GM23338 (cell line): Measurements from ENCODE around the gene DNAH9. TPM values are rescaled to one million over a fixed set of nuclear protein-coding genes. Genes with fewer than 3 reads are reported as not detected.

Source experiments
- ATAC-seq: fragments of 200-7000 bp; cut with Tn5 transposase; 3 replicates; pipeline ENCODE4 v1.9.1; 2020
- DNase-seq: peaks from one replicate; pipeline ENCODE4 v3.0.0-alpha.2; 2015; ENCODE audit warnings: low spot score
- H2AFZ ChIP-seq: fragments of 200-600 bp; sonication (generic); 2 replicates; pipeline ENCODE4 v1.8.0; 2016; ENCODE audit warnings: antibody characterized with exemption, mild to moderate bottlenecking, moderate library complexity
- H3F3A ChIP-seq: fragments of 200-600 bp; sonication (generic); replicated peaks from 2 replicates; pipeline ENCODE4 v1.8.0; 2017; ENCODE audit warnings: antibody characterized with exemption, mixed run types, low read depth
- H3K27ac ChIP-seq: fragments of 200-600 bp; sonication (generic); 2 replicates; pipeline ENCODE4 v1.6.1; 2016; ENCODE audit warnings: low read depth
- H3K27me3 ChIP-seq: fragments of 200-600 bp; sonication (generic); 2 replicates; pipeline ENCODE4 v1.8.0; 2016; ENCODE audit warnings: mild to moderate bottlenecking, mixed run types, moderate library complexity; ENCODE audit not compliant: insufficient read depth
- H3K36me3 ChIP-seq: fragments of 200-600 bp; sonication (generic); 2 replicates; pipeline ENCODE4 v1.8.0; 2016; ENCODE audit warnings: mild to moderate bottlenecking; ENCODE audit not compliant: insufficient read depth
- H3K4me1 ChIP-seq: fragments of 200-600 bp; sonication (generic); 2 replicates; pipeline ENCODE4 v1.8.0; 2016; ENCODE audit warnings: mild to moderate bottlenecking, moderate library complexity; ENCODE audit not compliant: insufficient read depth
- H3K4me2 ChIP-seq: fragments of 200-600 bp; sonication (generic); 2 replicates; pipeline ENCODE4 v1.7.1; 2017; ENCODE audit warnings: mixed run types
- H3K4me3 ChIP-seq: fragments of 200-600 bp; sonication (generic); 2 replicates; pipeline ENCODE4 v1.6.1; 2016; ENCODE audit warnings: mixed run types
- H3K79me2 ChIP-seq: fragments of 200-600 bp; sonication (generic); replicated peaks from 2 replicates; pipeline ENCODE4 v1.8.0; 2017; ENCODE audit warnings: mild to moderate bottlenecking; ENCODE audit not compliant: insufficient read depth
- H3K9me2 ChIP-seq: fragments of 200-600 bp; sonication (generic); 2 replicates; pipeline ENCODE4 v1.8.0; 2017; ENCODE audit not compliant: insufficient read depth
- H4K20me1 ChIP-seq: fragments of 200-600 bp; sonication (generic); replicated peaks from 2 replicates; pipeline ENCODE4 v1.8.0; 2017; ENCODE audit warnings: mild to moderate bottlenecking; ENCODE audit not compliant: insufficient read depth
- H3K27ac Mint-ChIP-seq: 2 replicates; pipeline ENCODE4 v1.8.0; 2020; ENCODE audit warnings: inconsistent platforms, mild to moderate bottlenecking, moderate library complexity, mixed read lengths
- H3K27me3 Mint-ChIP-seq: 3 replicates; pipeline ENCODE4 v1.8.0; 2022; ENCODE audit warnings: low read depth, mild to moderate bottlenecking, moderate library complexity, mixed read lengths, inconsistent platforms; ENCODE audit not compliant: insufficient read depth, poor library complexity
- H3K36me3 Mint-ChIP-seq: 3 replicates; pipeline ENCODE4 v1.8.0; 2021; ENCODE audit warnings: low read depth, mild to moderate bottlenecking, inconsistent platforms, moderate library complexity, mixed read lengths
- H3K4me1 Mint-ChIP-seq: 3 replicates; pipeline ENCODE4 v1.8.0; 2020; ENCODE audit warnings: mild to moderate bottlenecking, inconsistent platforms, mixed read lengths
- H3K4me3 Mint-ChIP-seq: 3 replicates; pipeline ENCODE4 v1.8.0; 2021; ENCODE audit warnings: moderate library complexity, mild to moderate bottlenecking, inconsistent platforms, mixed read lengths
- H3K9me3 Mint-ChIP-seq: 3 replicates; pipeline ENCODE4 v1.8.0; 2020; ENCODE audit warnings: moderate library complexity, mild to moderate bottlenecking, inconsistent platforms, mixed read lengths
- CREB1 ChIP-seq: fragments of 250-450 bp; sonication (Bioruptor Pico); IDR thresholded peaks from 2 replicates; pipeline ENCODE4 v1.5.0; 2020; ENCODE audit warnings: low read depth, mild to moderate bottlenecking, moderate library complexity
- CTCF ChIP-seq, 2 experiments: fragments of 200-600 bp in 1 of 2; sonication (generic) in 1 of 2; conservative IDR thresholded peaks; 2 replicates each; pipeline versions ENCODE4 v1.5.1 to v1.6.1; 2016 to 2017; ENCODE audit warnings: antibody characterized with exemption in 2 of 2, low read depth in 2 of 2, mild to moderate bottlenecking in 2 of 2, moderate library complexity in 1 of 2
- ETS1 ChIP-seq: IDR thresholded peaks from 2 replicates; pipeline ENCODE4 v1.6.1; 2016; ENCODE audit warnings: antibody characterized with exemption
- EZH2 ChIP-seq: fragments of 200-600 bp; sonication (generic); IDR thresholded peaks from one replicate; pipeline ENCODE4 v1.8.0; 2017; ENCODE audit warnings: antibody characterized with exemption, mild to moderate bottlenecking, low read depth; ENCODE audit not compliant: unreplicated experiment
- EZH2phosphoT487 ChIP-seq: fragments of 200-600 bp; sonication (generic); IDR thresholded peaks from one replicate; pipeline ENCODE4 v1.8.1; 2018; ENCODE audit warnings: antibody characterized with exemption; ENCODE audit not compliant: unreplicated experiment
- JUNB ChIP-seq: IDR thresholded peaks from one replicate; pipeline ENCODE4 v1.6.1; 2016; ENCODE audit warnings: antibody characterized with exemption; ENCODE audit not compliant: unreplicated experiment
- NANOG ChIP-seq: IDR thresholded peaks from 2 replicates; pipeline ENCODE4 v1.6.1; 2016; ENCODE audit warnings: antibody characterized with exemption, borderline replicate concordance
- POLR2AphosphoS5 ChIP-seq: IDR thresholded peaks from 2 replicates; pipeline ENCODE4 v1.6.1; 2016; ENCODE audit warnings: antibody characterized with exemption, low read depth
- REST ChIP-seq: IDR thresholded peaks from one replicate; pipeline ENCODE4 v1.6.1; 2018; ENCODE audit warnings: antibody characterized with exemption; ENCODE audit not compliant: unreplicated experiment
- STAT1 ChIP-seq: IDR thresholded peaks from one replicate; pipeline ENCODE4 v1.6.1; 2016; ENCODE audit warnings: antibody characterized with exemption; ENCODE audit not compliant: unreplicated experiment
- ZNF114 ChIP-seq: fragments of 250-450 bp; sonication (Bioruptor Pico); IDR thresholded peaks from 2 replicates; pipeline ENCODE4 v1.5.0; 2020; ENCODE audit warnings: mild to moderate bottlenecking, moderate library complexity
- ZNF331 ChIP-seq: fragments of 250-450 bp; sonication (Bioruptor Pico); IDR thresholded peaks from 2 replicates; pipeline ENCODE4 v1.5.0; 2020; ENCODE audit warnings: low read depth, mild to moderate bottlenecking, moderate library complexity
- ZNF462 ChIP-seq: fragments of 250-450 bp; sonication (Bioruptor Pico); IDR thresholded peaks from 2 replicates; pipeline ENCODE4 v1.5.0; 2020; ENCODE audit warnings: mild to moderate bottlenecking, moderate library complexity
- long read RNA-seq: library from polyadenylated mRNA; unstranded; transcript quantifications from one replicate; pipeline ENCODE4 v2.0.0, GENCODE V29; 2020; ENCODE audit not compliant: unreplicated experiment
- polyA plus RNA-seq: library from polyadenylated mRNA; unstranded; fragments of >200 nt; fragmentation: Nextera tagmentation; extraction: Ambion mirVana; gene quantifications from 2 replicates; pipeline ENCODE4 v1.2.1, GENCODE V29; 2016
- total RNA-seq: library from RNA; depleted of rRNA; stranded (reverse); fragments of >200 nt; shearing (Covaris generic); gene quantifications from 2 replicates; pipeline ENCODE4 v1.2.3, GENCODE V29; 2014; rRNA removed

The DNAH9 gene
- 0.27 TPM in 1 of 2 replicates, not detected in the other for total RNA-seq
- polyA plus RNA-seq: not detected in 2 replicates
- long read RNA-seq: 0 reads

GRCh38 chr17:11598274-11599221, at the start of gene DNAH9:
TSS of gene DNAH9 (plus strand) at chr17:11598470. CDS start at chr17:11598499, 29 bp downstream.
- Histone ChIP-seq H3K9me2 (no peaks in the 10 kb centered on the region), H3K27me3 (no peaks in the 10 kb centered on the region), H3K4me2 (no peak within 1 kb of the TSS), H3F3A (no peaks in the 10 kb centered on the region), H3K36me3 (peaks cover 17% of the 10 kb centered on the region), H2AFZ (no peak within 1 kb of the TSS), H3K4me3 (no peak within 1 kb of the TSS), H3K79me2 (no peaks in the 10 kb centered on the region), H3K4me1 (no peaks in the 10 kb centered on the region), H3K27ac (no peak within 1 kb of the TSS), H4K20me1 (no peaks in the 10 kb centered on the region)
- H3K36me3 Mint-ChIP-seq: peaks cover 16% of the 10 kb centered on the region
- H3K27me3 Mint-ChIP-seq: peaks cover 11% of the 10 kb centered on the region
- H3K9me3 Mint-ChIP-seq: peaks cover 47% of the 10 kb centered on the region
- no peaks in the 10 kb centered on the region for H3K4me1 Mint-ChIP-seq
- TF ChIP-seq ETS1 (no peak), POLR2AphosphoS5 (no peak), EZH2 (no peak), JUNB (no peak), ZNF331 (CRISPR knock-in tag) (no peak), ZNF462 (CRISPR knock-in tag) (no peak), REST (no peak), NANOG (no peak), CREB1 (CRISPR knock-in tag) (no peak), EZH2phosphoT487 (no peak), ZNF114 (CRISPR knock-in tag) (no peak), STAT1 (no peak), CTCF (conservative IDR thresholded peaks at IDR 0.05; ENCODE audit: low read depth in 2 of 2) (no peak)
- DNase-seq (peak; percentile 3), ATAC-seq (no peak; the same call in 2 of the 3 replicates)
- H3K4me3 Mint-ChIP-seq: no peak within 1 kb of the TSS
- no peak within 1 kb of the TSS for H3K27ac Mint-ChIP-seq
